SK-N-SH treated with all-trans-retinoic acid at 6 μM for 48 hours (cell line): ENCODE measurements around the gene SPC25.

Experiments used
- ATAC-seq: fragments of 200-7000 bp; cut with Tn5 transposase; 3 replicates; pipeline ENCODE4 v1.9.1; 2020; ENCODE audit warnings: mild to moderate bottlenecking, moderate library complexity
- ARNTL ChIP-seq: fragments of 450-650 bp; formaldehyde crosslinking; IDR thresholded peaks from 2 replicates; pipeline ENCODE4 v1.5.0; 2020; ENCODE audit warnings: low read depth, mild to moderate bottlenecking, moderate library complexity, borderline replicate concordance
- BACH2 ChIP-seq: fragments of 250-450 bp; sonication (Bioruptor Pico); IDR thresholded peaks from 2 replicates; pipeline ENCODE4 v1.9.0; 2021; ENCODE audit warnings: mild to moderate bottlenecking, borderline replicate concordance
- CREB5 ChIP-seq: fragments of 250-450 bp; sonication (Bioruptor Pico); IDR thresholded peaks from 2 replicates; pipeline ENCODE4 v1.5.1; 2020; ENCODE audit warnings: low read depth, mild to moderate bottlenecking, moderate library complexity
- CSDC2 ChIP-seq: fragments of 250-450 bp; sonication (Bioruptor Pico); IDR thresholded peaks from 2 replicates; pipeline ENCODE4 v1.5.0; 2020; ENCODE audit warnings: mild to moderate bottlenecking, moderate library complexity
- CSRNP3 ChIP-seq: fragments of 250-450 bp; sonication (Bioruptor Pico); IDR thresholded peaks from 2 replicates; pipeline ENCODE4 v1.5.1; 2021; ENCODE audit warnings: mild to moderate bottlenecking, moderate library complexity
- ESRRG ChIP-seq: fragments of 250-450 bp; sonication (Bioruptor Pico); IDR thresholded peaks from 2 replicates; pipeline ENCODE4 v1.6.1; 2021; ENCODE audit warnings: mild to moderate bottlenecking
- GLIS3 ChIP-seq: fragments of 250-450 bp; sonication (Bioruptor Pico); IDR thresholded peaks from 2 replicates; pipeline ENCODE4 v1.5.0; 2020; ENCODE audit warnings: mild to moderate bottlenecking, moderate library complexity
- ISL1 ChIP-seq: fragments of 250-450 bp; sonication (Bioruptor Pico); IDR thresholded peaks from 2 replicates; pipeline ENCODE4 v2.1.2; 2022; ENCODE audit warnings: mild to moderate bottlenecking, moderate library complexity
- OSR1 ChIP-seq: fragments of 250-450 bp; sonication (Bioruptor Pico); IDR thresholded peaks from 2 replicates; pipeline ENCODE4 v1.8.0; 2022; ENCODE audit warnings: moderate library complexity, mild to moderate bottlenecking, inconsistent platforms
- PPARA ChIP-seq: fragments of 250-450 bp; sonication (Bioruptor Pico); IDR thresholded peaks from 2 replicates; pipeline ENCODE4 v1.5.0; 2020; ENCODE audit warnings: mild to moderate bottlenecking, borderline replicate concordance
- RARB ChIP-seq: fragments of 250-450 bp; sonication (Bioruptor Pico); IDR thresholded peaks from 2 replicates; pipeline ENCODE4 v1.8.0; 2021; ENCODE audit warnings: mild to moderate bottlenecking, moderate library complexity
- SNAI2 ChIP-seq: fragments of 250-450 bp; sonication (Bioruptor Pico); IDR thresholded peaks from 2 replicates; pipeline ENCODE4 v1.5.0; 2020; ENCODE audit warnings: mild to moderate bottlenecking, moderate library complexity
- TCF4 ChIP-seq: fragments of 250-450 bp; sonication (Bioruptor Pico); IDR thresholded peaks from 2 replicates; pipeline ENCODE4 v1.8.0; 2021; ENCODE audit warnings: mild to moderate bottlenecking, moderate library complexity, borderline replicate concordance
- TOX ChIP-seq: fragments of 250-450 bp; sonication (Bioruptor Pico); IDR thresholded peaks from 2 replicates; pipeline ENCODE4 v1.8.0; 2021; ENCODE audit warnings: mild to moderate bottlenecking, moderate library complexity, borderline replicate concordance
- ZC3H10 ChIP-seq: fragments of 250-450 bp; sonication (Bioruptor Pico); IDR thresholded peaks from 2 replicates; pipeline ENCODE4 v1.5.1; 2021; ENCODE audit warnings: mild to moderate bottlenecking, moderate library complexity
- ZFP3 ChIP-seq: fragments of 250-450 bp; sonication (Bioruptor Pico); IDR thresholded peaks from 2 replicates; pipeline ENCODE4 v1.5.0; 2020; ENCODE audit warnings: mild to moderate bottlenecking, moderate library complexity
- ZFP30 ChIP-seq: fragments of 450-650 bp; formaldehyde crosslinking; IDR thresholded peaks from 2 replicates; pipeline ENCODE4 v1.5.0; 2022; ENCODE audit warnings: mild to moderate bottlenecking, moderate library complexity
- ZNF565 ChIP-seq: fragments of 450-650 bp; formaldehyde crosslinking; conservative IDR thresholded peaks from 2 replicates; pipeline ENCODE4 v1.5.0; 2020; ENCODE audit warnings: low read depth, mild to moderate bottlenecking, moderate library complexity
- ZNF70 ChIP-seq: fragments of 450-650 bp; formaldehyde crosslinking; IDR thresholded peaks from 2 replicates; pipeline ENCODE4 v1.5.0; 2020; ENCODE audit warnings: mild to moderate bottlenecking, moderate library complexity
- ZNF8 ChIP-seq: fragments of 450-650 bp; formaldehyde crosslinking; IDR thresholded peaks from 2 replicates; pipeline ENCODE4 v1.5.0; 2020; ENCODE audit warnings: mild to moderate bottlenecking, moderate library complexity
- TF ChIP-seq, protein P1 (sequence below): fragments of 250-450 bp; sonication (Bioruptor Pico); IDR thresholded peaks from 2 replicates; pipeline ENCODE4 v1.5.0; 2020; ENCODE audit warnings: mild to moderate bottlenecking, moderate library complexity
- TF ChIP-seq, protein P2 (sequence below): fragments of 250-450 bp; sonication (Bioruptor Pico); IDR thresholded peaks from 2 replicates; pipeline ENCODE4 v1.8.0; 2020; ENCODE audit warnings: mild to moderate bottlenecking, moderate library complexity, borderline replicate concordance

SPC25 gene

GRCh38 chr2:168907940-168908662 is 17.9 kb upstream of the SPC25 start:
- TF ChIP-seq CSDC2, result no peak
- no peak for TF ChIP-seq CREB5 (CRISPR knock-in tag)
- no peak for TF ChIP-seq GLIS3 (CRISPR knock-in tag)
- TF ChIP-seq CSRNP3 (CRISPR knock-in tag), result no peak
- no peak for TF ChIP-seq ZFP3 (CRISPR knock-in tag)
- no peak for TF ChIP-seq RARB (CRISPR knock-in tag)
- no peak for TF ChIP-seq ZNF8 (CRISPR knock-in tag)
- no peak for TF ChIP-seq SNAI2
- TF ChIP-seq BACH2 (CRISPR knock-in tag), result no peak
- TF ChIP-seq, protein P1, sequence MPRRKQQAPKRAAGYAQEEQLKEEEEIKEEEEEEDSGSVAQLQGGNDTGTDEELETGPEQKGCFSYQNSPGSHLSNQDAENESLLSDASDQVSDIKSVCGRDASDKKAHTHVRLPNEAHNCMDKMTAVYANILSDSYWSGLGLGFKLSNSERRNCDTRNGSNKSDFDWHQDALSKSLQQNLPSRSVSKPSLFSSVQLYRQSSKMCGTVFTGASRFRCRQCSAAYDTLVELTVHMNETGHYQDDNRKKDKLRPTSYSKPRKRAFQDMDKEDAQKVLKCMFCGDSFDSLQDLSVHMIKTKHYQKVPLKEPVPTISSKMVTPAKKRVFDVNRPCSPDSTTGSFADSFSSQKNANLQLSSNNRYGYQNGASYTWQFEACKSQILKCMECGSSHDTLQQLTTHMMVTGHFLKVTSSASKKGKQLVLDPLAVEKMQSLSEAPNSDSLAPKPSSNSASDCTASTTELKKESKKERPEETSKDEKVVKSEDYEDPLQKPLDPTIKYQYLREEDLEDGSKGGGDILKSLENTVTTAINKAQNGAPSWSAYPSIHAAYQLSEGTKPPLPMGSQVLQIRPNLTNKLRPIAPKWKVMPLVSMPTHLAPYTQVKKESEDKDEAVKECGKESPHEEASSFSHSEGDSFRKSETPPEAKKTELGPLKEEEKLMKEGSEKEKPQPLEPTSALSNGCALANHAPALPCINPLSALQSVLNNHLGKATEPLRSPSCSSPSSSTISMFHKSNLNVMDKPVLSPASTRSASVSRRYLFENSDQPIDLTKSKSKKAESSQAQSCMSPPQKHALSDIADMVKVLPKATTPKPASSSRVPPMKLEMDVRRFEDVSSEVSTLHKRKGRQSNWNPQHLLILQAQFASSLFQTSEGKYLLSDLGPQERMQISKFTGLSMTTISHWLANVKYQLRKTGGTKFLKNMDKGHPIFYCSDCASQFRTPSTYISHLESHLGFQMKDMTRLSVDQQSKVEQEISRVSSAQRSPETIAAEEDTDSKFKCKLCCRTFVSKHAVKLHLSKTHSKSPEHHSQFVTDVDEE (CRISPR knock-in tag), result no peak
- no peak for TF ChIP-seq ARNTL (CRISPR knock-in tag)
- TF ChIP-seq PPARA (CRISPR knock-in tag), result no peak
- no peak for TF ChIP-seq ZNF70 (CRISPR knock-in tag)
- no peak for TF ChIP-seq ZNF565
- TF ChIP-seq, protein P2, sequence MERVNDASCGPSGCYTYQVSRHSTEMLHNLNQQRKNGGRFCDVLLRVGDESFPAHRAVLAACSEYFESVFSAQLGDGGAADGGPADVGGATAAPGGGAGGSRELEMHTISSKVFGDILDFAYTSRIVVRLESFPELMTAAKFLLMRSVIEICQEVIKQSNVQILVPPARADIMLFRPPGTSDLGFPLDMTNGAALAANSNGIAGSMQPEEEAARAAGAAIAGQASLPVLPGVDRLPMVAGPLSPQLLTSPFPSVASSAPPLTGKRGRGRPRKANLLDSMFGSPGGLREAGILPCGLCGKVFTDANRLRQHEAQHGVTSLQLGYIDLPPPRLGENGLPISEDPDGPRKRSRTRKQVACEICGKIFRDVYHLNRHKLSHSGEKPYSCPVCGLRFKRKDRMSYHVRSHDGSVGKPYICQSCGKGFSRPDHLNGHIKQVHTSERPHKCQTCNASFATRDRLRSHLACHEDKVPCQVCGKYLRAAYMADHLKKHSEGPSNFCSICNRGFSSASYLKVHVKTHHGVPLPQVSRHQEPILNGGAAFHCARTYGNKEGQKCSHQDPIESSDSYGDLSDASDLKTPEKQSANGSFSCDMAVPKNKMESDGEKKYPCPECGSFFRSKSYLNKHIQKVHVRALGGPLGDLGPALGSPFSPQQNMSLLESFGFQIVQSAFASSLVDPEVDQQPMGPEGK, result no peak
- no peak for TF ChIP-seq ISL1
- TF ChIP-seq ZFP30 (CRISPR knock-in tag), result no peak
- ATAC-seq, result no peak

GRCh38 chr2:168904358-168904757 is 14.1 kb upstream of the SPC25 start:
- TF ChIP-seq ZC3H10 (CRISPR knock-in tag), result no peak
- no peak for ATAC-seq

- no peak for ATAC-seq
- TF ChIP-seq ZNF8 (CRISPR knock-in tag), result no peak
- TF ChIP-seq ESRRG (CRISPR knock-in tag), result no peak
- no peak for TF ChIP-seq ZFP30 (CRISPR knock-in tag)
- TF ChIP-seq SNAI2, result no peak
- TF ChIP-seq BACH2 (CRISPR knock-in tag), result no peak
- TF ChIP-seq PPARA (CRISPR knock-in tag), result no peak
- TF ChIP-seq, protein P2, result no peak
- no peak for TF ChIP-seq TCF4
- TF ChIP-seq ARNTL (CRISPR knock-in tag), result no peak
- TF ChIP-seq ZNF70 (CRISPR knock-in tag), result no peak
- no peak for TF ChIP-seq ZNF565
- no peak for TF ChIP-seq RARB (CRISPR knock-in tag)
- no peak for TF ChIP-seq CSRNP3 (CRISPR knock-in tag)
- no peak for TF ChIP-seq ISL1
- TF ChIP-seq TOX, result no peak
- no peak for TF ChIP-seq OSR1 (CRISPR knock-in tag)
- no peak for TF ChIP-seq GLIS3 (CRISPR knock-in tag)
Observed at GRCh38 chr2:168903888-168904287, 13.7 kb upstream of the SPC25 start.
